Suprapubic skin (tissue), 4 donors: ENCODE measurements around the gene LIPG.

Experiments
- EP300 ChIP-seq: sonication (generic); formaldehyde crosslinking; IDR thresholded peaks from one replicate; pipeline ENCODE4 v1.6.1; 2017; ENCODE audit warnings: antibody characterized with exemption
- POLR2A ChIP-seq, 2 donors: fragments of 450-650 bp; IDR thresholded peaks; one replicate each; pipeline ENCODE4 v1.6.1; 2017; ENCODE audit warnings: antibody characterized with exemption in 2 of 2, mild to moderate bottlenecking in 2 of 2, moderate library complexity in 2 of 2
- POLR2AphosphoS5 ChIP-seq, 3 donors: sonication (generic); formaldehyde crosslinking; IDR thresholded peaks; one replicate each; pipeline ENCODE4 v1.6.1; 2017; ENCODE audit warnings: antibody characterized with exemption in 3 of 3
- TF ChIP-seq, protein P1 (sequence below), 2 donors: fragments of 200-600 bp in 1 of 2; fragments of 450-650 bp in 1 of 2; sonication (generic) in 1 of 2; IDR thresholded peaks; one replicate each; pipeline ENCODE4 v1.5.1; 2016 to 2019; ENCODE audit warnings: antibody characterized with exemption in 2 of 2, mild to moderate bottlenecking in 1 of 2, moderate library complexity in 1 of 2

DNA sequence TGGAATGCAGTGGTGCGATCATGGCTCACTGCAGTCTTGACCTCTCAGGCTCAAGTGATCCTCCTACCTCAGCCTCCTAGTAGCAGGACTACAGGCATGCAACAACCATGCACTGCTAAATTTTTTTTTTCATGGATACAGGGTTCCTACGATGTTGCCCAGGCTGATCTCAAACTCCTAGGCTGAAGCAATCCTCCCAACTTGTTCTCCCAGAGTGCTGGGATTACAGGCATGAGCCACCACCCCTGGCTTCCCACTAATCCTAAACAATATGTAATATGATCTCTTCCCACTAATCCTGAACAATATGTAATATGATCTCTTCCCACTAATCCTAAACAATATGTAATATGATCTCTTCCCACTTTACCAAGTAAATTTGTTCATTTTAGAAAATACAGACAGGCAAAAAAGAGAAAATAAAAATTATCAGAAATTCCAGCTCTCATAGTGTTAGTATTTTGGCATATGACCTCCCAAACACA lies 41.2 kb upstream of the LIPG start:
- TF ChIP-seq POLR2A (IDR thresholded peaks at IDR 0.05) (no peak), POLR2AphosphoS5 (IDR thresholded peaks at IDR 0.05) (no peak), EP300 (no peak)
- TF ChIP-seq, protein P1, sequence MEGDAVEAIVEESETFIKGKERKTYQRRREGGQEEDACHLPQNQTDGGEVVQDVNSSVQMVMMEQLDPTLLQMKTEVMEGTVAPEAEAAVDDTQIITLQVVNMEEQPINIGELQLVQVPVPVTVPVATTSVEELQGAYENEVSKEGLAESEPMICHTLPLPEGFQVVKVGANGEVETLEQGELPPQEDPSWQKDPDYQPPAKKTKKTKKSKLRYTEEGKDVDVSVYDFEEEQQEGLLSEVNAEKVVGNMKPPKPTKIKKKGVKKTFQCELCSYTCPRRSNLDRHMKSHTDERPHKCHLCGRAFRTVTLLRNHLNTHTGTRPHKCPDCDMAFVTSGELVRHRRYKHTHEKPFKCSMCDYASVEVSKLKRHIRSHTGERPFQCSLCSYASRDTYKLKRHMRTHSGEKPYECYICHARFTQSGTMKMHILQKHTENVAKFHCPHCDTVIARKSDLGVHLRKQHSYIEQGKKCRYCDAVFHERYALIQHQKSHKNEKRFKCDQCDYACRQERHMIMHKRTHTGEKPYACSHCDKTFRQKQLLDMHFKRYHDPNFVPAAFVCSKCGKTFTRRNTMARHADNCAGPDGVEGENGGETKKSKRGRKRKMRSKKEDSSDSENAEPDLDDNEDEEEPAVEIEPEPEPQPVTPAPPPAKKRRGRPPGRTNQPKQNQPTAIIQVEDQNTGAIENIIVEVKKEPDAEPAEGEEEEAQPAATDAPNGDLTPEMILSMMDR (IDR thresholded peaks at IDR 0.05) = no peak
